Neural cell (in vitro differentiated cells): Measurements from ENCODE around the gene ISG15. TPM values are rescaled to one million over a fixed set of nuclear protein-coding genes. Genes with fewer than 3 reads are reported as not detected.

Source experiments
- H2AFZ ChIP-seq: fragments of 200-600, 300-800 bp; sonication (generic), shearing (Covaris generic); 2 replicates; pipeline ENCODE4 v1.6.0; 2014; ENCODE audit warnings: low read depth, mild to moderate bottlenecking, antibody characterized with exemption, low read length, moderate library complexity
- H3F3A ChIP-seq: fragments of 200-600 bp; shearing (Covaris generic); 2 replicates; pipeline ENCODE4 v1.6.1; 2016; ENCODE audit warnings: mild to moderate bottlenecking, moderate library complexity, mixed read lengths, antibody characterized with exemption, low read length; ENCODE audit not compliant: insufficient read depth, poor library complexity, severe bottlenecking
- H3K27ac ChIP-seq: fragments of 200-600, 300-800 bp; sonication (generic), shearing (Covaris generic); 2 replicates; pipeline ENCODE4 v1.5.1; 2014; ENCODE audit warnings: mild to moderate bottlenecking, low read length, moderate library complexity
- H3K27me3 ChIP-seq: fragments of 300-800, 200-600 bp; sonication (generic), shearing (Covaris generic); 2 replicates; pipeline ENCODE4 v1.6.0; 2014; ENCODE audit warnings: mild to moderate bottlenecking, low read depth, low read length, moderate library complexity; ENCODE audit not compliant: insufficient read depth
- H3K36me3 ChIP-seq: fragments of 300-800, 200-600 bp; sonication (generic), shearing (Covaris generic); 2 replicates; pipeline ENCODE4 v1.5.1; 2014; ENCODE audit warnings: mild to moderate bottlenecking, antibody characterized with exemption, low read length, moderate library complexity; ENCODE audit not compliant: insufficient read depth
- H3K4me2 ChIP-seq: fragments of 300-800, 200-600 bp; sonication (generic), shearing (Covaris generic); 2 replicates; pipeline ENCODE4 v1.6.0; 2014; ENCODE audit warnings: mild to moderate bottlenecking, low read length
- H3K4me3 ChIP-seq: fragments of 300-800, 200-600 bp; sonication (generic), shearing (Covaris generic); 2 replicates; pipeline ENCODE4 v1.5.1; 2014; ENCODE audit warnings: mild to moderate bottlenecking, low read length, moderate library complexity
- H3K79me2 ChIP-seq: fragments of 200-600 bp; shearing (Covaris generic); replicated peaks from 2 replicates; pipeline ENCODE4 v1.6.0; 2014; ENCODE audit warnings: mild to moderate bottlenecking, low read length, moderate library complexity; ENCODE audit not compliant: insufficient read depth
- H3K9ac ChIP-seq: fragments of 300-800, 200-600 bp; sonication (generic), shearing (Covaris generic); 2 replicates; pipeline ENCODE4 v1.6.1; 2016; ENCODE audit warnings: mild to moderate bottlenecking, low read length, mixed read lengths
- H3K9me2 ChIP-seq: fragments of 200-600 bp; shearing (Covaris generic); 2 replicates; pipeline ENCODE4 v1.6.1; 2016; ENCODE audit warnings: mild to moderate bottlenecking, low read length, mixed read lengths; ENCODE audit not compliant: insufficient read depth
- H3K9me3 ChIP-seq: fragments of 200-600, 300-800 bp; sonication (generic), shearing (Covaris generic); 2 replicates; pipeline ENCODE4 v1.6.1; 2016; ENCODE audit warnings: mild to moderate bottlenecking, mixed run types, low read length, moderate library complexity, mixed read lengths
- H4K20me1 ChIP-seq: fragments of 200-600 bp; shearing (Covaris generic); 2 replicates; pipeline ENCODE4 v1.6.1; 2016; ENCODE audit warnings: mild to moderate bottlenecking, mixed run types; ENCODE audit not compliant: insufficient read depth
- EP300 ChIP-seq: fragments of 450-650 bp; conservative IDR thresholded peaks from 2 replicates; pipeline ENCODE4 v1.6.1; 2014; ENCODE audit warnings: antibody characterized with exemption, mild to moderate bottlenecking, moderate library complexity; ENCODE audit not compliant: poor library complexity, severe bottlenecking
- EZH2 ChIP-seq: fragments of 200-600, 300-800 bp; shearing (Covaris generic), sonication (generic); IDR thresholded peaks from 2 replicates; pipeline ENCODE4 v1.6.1; 2014; ENCODE audit warnings: antibody characterized with exemption, low read length, borderline replicate concordance, mild to moderate bottlenecking; ENCODE audit not compliant: insufficient read depth, poor library complexity, severe bottlenecking
- MXI1 ChIP-seq: fragments of 450-650 bp; conservative IDR thresholded peaks from 2 replicates; pipeline ENCODE4 v1.6.1; 2014; ENCODE audit warnings: antibody characterized with exemption, mild to moderate bottlenecking; ENCODE audit not compliant: poor library complexity, severe bottlenecking
- POLR2AphosphoS5 ChIP-seq: IDR thresholded peaks from 2 replicates; pipeline ENCODE4 v1.6.1; 2012
- RAD21 ChIP-seq: fragments of 450-650 bp; conservative IDR thresholded peaks from 2 replicates; pipeline ENCODE4 v1.6.1; 2014; ENCODE audit warnings: antibody characterized with exemption, mild to moderate bottlenecking, moderate library complexity
- SMC3 ChIP-seq: fragments of 450-650 bp; conservative IDR thresholded peaks from 2 replicates; pipeline ENCODE4 v1.6.1; 2014; ENCODE audit warnings: antibody characterized with exemption, mild to moderate bottlenecking, moderate library complexity; ENCODE audit not compliant: poor library complexity
- TAF1 ChIP-seq: IDR thresholded peaks from 2 replicates; pipeline ENCODE4 v1.6.1; 2012; ENCODE audit warnings: low read depth
- polyA plus RNA-seq: library from polyadenylated mRNA; depleted of rRNA; stranded (reverse); fragments of >200 nt; gene quantifications from 2 replicates; pipeline ENCODE4 v1.2.3, GENCODE V29; 2014
- TF ChIP-seq, protein P1 (sequence below): fragments of 450-650 bp; IDR thresholded peaks from 2 replicates; pipeline ENCODE4 v1.5.1; 2014; ENCODE audit warnings: antibody characterized with exemption, mild to moderate bottlenecking, moderate library complexity; ENCODE audit not compliant: poor library complexity, severe bottlenecking
- TF ChIP-seq, protein P2 (sequence below): IDR thresholded peaks from 2 replicates; pipeline ENCODE4 v1.6.1; 2012; ENCODE audit warnings: borderline replicate concordance

The ISG15 gene
- polyA plus RNA-seq, 1 donor from 2014 or later: 8.0 TPM

DNA sequence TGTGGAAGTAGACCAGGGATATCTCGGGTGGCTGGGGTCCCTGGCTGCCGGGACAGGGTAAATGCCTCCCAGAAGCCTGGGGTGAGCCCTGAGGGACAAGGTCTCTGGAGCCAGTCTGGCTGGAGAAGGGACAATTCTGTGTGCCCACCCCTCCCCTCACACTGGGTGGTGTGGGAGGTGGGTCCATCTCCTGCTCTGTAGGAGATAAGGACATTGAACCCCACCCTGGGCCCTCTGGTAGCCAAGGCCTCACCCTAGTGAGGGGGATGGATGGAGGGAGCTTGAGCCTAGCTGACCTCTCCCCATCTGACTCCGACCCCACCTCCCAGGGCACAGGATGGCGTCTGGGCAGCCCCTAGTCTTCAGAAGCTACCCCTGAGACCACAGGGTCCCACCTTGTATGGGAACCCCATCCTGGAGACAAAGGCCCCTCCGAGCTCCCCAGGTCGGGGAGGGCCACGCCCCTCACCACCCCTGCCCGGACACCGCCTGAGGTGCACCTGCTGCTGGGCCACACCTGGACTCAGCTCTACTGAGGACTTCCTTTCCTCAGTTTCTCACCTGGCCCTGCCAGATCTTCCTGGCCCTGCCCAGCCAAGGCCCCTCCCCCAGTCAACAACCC lies 11.0 kb downstream of the ISG15 start:
- Histone ChIP-seq H3K4me2 (no peak overlapping the region), H3K27ac (no peak overlapping the region), H3K4me3 (no peak overlapping the region), H3K79me2 (peaks cover 4% of the 10 kb centered on the region), H3K36me3 (no peaks in the 10 kb centered on the region), H3K9me3 (no peaks in the 10 kb centered on the region), H3K9ac (no peak overlapping the region), H2AFZ (no peak overlapping the region), H3K27me3 (no peaks in the 10 kb centered on the region), H3F3A (no peaks in the 10 kb centered on the region), H4K20me1 (no peaks in the 10 kb centered on the region), H3K9me2 (no peaks in the 10 kb centered on the region)
- TF ChIP-seq, protein P1, sequence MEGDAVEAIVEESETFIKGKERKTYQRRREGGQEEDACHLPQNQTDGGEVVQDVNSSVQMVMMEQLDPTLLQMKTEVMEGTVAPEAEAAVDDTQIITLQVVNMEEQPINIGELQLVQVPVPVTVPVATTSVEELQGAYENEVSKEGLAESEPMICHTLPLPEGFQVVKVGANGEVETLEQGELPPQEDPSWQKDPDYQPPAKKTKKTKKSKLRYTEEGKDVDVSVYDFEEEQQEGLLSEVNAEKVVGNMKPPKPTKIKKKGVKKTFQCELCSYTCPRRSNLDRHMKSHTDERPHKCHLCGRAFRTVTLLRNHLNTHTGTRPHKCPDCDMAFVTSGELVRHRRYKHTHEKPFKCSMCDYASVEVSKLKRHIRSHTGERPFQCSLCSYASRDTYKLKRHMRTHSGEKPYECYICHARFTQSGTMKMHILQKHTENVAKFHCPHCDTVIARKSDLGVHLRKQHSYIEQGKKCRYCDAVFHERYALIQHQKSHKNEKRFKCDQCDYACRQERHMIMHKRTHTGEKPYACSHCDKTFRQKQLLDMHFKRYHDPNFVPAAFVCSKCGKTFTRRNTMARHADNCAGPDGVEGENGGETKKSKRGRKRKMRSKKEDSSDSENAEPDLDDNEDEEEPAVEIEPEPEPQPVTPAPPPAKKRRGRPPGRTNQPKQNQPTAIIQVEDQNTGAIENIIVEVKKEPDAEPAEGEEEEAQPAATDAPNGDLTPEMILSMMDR: no peak
- TF ChIP-seq POLR2AphosphoS5: no peak

DNA sequence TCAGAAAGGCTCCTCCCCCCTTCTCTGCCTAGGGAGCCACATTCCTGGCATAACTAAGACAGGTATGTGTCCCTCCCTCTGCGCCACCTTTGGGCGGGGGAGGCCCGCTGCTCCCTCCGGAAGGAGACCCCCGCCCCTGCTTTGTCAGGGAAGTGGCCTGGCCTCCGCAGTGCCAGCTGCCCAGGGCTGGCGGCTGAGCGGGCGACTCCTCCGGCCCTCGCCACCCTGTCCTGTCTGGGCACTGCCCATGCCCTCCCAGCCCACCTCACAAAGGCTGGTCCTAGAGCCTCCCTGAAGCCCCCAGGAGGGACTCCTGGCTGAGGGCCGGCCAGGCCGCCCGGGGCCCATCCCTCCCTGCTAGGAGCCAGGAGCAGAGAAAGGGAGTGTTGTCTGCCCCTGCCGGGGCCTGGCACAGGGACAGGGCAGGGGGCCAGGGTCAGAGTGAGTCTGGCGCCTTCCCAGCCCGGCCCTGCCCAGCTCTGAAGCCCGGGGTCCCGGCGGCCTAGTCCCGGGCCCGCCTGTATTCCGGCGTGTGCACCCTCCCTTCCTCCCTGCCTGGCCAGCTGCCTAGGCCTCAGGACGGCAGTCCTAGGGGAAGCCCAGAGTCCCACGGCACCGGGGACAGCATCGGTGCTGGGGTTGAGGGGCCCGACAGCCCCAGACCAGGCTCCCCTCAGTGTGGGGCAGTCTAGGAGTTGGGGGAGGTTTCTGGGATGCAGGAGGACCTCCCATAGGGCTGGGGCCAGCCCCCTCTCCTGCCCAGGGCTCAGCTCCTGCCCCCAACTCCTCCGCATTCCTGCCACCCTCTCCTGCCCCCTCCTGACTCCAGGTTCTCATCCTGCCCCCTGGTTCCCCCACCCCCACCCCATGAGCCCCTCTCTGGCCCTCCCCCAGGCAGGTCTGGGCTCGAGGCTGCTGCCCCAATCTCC lies 11.7 kb downstream of the ISG15 start:
- Histone ChIP-seq H3K79me2 (peaks cover 4% of the 10 kb centered on the region), H3K9me2 (no peaks in the 10 kb centered on the region), H3K9ac (no peak overlapping the region), H2AFZ (no peak overlapping the region), H3K4me3 (no peak overlapping the region), H3K36me3 (no peaks in the 10 kb centered on the region), H3F3A (no peaks in the 10 kb centered on the region), H3K4me2 (no peak overlapping the region), H3K27me3 (no peaks in the 10 kb centered on the region), H3K27ac (no peak overlapping the region), H3K9me3 (no peaks in the 10 kb centered on the region), H4K20me1 (no peaks in the 10 kb centered on the region)
- TF ChIP-seq POLR2AphosphoS5: no peak
- TF ChIP-seq, protein P2, sequence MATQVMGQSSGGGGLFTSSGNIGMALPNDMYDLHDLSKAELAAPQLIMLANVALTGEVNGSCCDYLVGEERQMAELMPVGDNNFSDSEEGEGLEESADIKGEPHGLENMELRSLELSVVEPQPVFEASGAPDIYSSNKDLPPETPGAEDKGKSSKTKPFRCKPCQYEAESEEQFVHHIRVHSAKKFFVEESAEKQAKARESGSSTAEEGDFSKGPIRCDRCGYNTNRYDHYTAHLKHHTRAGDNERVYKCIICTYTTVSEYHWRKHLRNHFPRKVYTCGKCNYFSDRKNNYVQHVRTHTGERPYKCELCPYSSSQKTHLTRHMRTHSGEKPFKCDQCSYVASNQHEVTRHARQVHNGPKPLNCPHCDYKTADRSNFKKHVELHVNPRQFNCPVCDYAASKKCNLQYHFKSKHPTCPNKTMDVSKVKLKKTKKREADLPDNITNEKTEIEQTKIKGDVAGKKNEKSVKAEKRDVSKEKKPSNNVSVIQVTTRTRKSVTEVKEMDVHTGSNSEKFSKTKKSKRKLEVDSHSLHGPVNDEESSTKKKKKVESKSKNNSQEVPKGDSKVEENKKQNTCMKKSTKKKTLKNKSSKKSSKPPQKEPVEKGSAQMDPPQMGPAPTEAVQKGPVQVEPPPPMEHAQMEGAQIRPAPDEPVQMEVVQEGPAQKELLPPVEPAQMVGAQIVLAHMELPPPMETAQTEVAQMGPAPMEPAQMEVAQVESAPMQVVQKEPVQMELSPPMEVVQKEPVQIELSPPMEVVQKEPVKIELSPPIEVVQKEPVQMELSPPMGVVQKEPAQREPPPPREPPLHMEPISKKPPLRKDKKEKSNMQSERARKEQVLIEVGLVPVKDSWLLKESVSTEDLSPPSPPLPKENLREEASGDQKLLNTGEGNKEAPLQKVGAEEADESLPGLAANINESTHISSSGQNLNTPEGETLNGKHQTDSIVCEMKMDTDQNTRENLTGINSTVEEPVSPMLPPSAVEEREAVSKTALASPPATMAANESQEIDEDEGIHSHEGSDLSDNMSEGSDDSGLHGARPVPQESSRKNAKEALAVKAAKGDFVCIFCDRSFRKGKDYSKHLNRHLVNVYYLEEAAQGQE: no peak
- no peak for TF ChIP-seq TAF1
- TF ChIP-seq SMC3: no peak
- TF ChIP-seq RAD21: no peak
- no peak for TF ChIP-seq EP300
- TF ChIP-seq MXI1: no peak
- TF ChIP-seq, protein P1: no peak
- no peak for TF ChIP-seq EZH2
